Naive B cell (primary cell): ENCODE data around the gene ABCD2. TPM values are rescaled to one million over a fixed set of nuclear protein-coding genes. Genes with fewer than 3 reads are reported as not detected.
"Not testable (repeated sequence)": the region's sequence is repeated elsewhere in the genome, so short reads cannot be mapped to it uniquely, and the experiment has no call there.

Experiments
- ATAC-seq, 2 donors: fragments of 150-1000 bp; cut with Tn5 transposase; 2 replicates each; pipeline ENCODE4 v1.10.0; 2021; ENCODE audit warnings: low read depth in 2 of 2, mild to moderate bottlenecking in 2 of 2, moderate library complexity in 2 of 2
- DNase-seq: peaks from one replicate; pipeline ENCODE4 v3.0.0; 2022
- H3K27ac Mint-ChIP-seq, 6 donors: one replicate each; pipeline ENCODE4 v1.8.0; 2020 to 2022; ENCODE audit warnings: mild to moderate bottlenecking in 6 of 6, mixed read lengths in 6 of 6, moderate library complexity in 5 of 6, inconsistent platforms in 2 of 6
- H3K27me3 Mint-ChIP-seq, 3 donors: one replicate each; pipeline ENCODE4 v1.8.0; 2021 to 2022; ENCODE audit warnings: mixed read lengths in 3 of 3, mild to moderate bottlenecking in 1 of 3
- H3K36me3 Mint-ChIP-seq, 2 donors: one replicate each; pipeline ENCODE4 v1.8.0; 2020 to 2022; ENCODE audit warnings: mixed read lengths in 2 of 2, inconsistent platforms in 1 of 2, mild to moderate bottlenecking in 1 of 2
- H3K4me1 Mint-ChIP-seq, 3 donors: one replicate each; pipeline ENCODE4 v1.8.0; 2020 to 2022; ENCODE audit warnings: mixed read lengths in 3 of 3, inconsistent platforms in 1 of 3, mild to moderate bottlenecking in 1 of 3, moderate library complexity in 1 of 3
- H3K4me3 Mint-ChIP-seq, 8 donors: one replicate each; pipeline ENCODE4 v1.8.0; 2020 to 2022; ENCODE audit warnings: mild to moderate bottlenecking in 8 of 8, mixed read lengths in 8 of 8, moderate library complexity in 8 of 8, inconsistent platforms in 2 of 8
- H3K9me3 Mint-ChIP-seq, 7 donors: one replicate each; pipeline ENCODE4 v1.8.0; 2020 to 2022; ENCODE audit warnings: mixed read lengths in 7 of 7, mild to moderate bottlenecking in 5 of 7, inconsistent platforms in 2 of 7, moderate library complexity in 1 of 7
- polyA plus RNA-seq, 6 donors: library from polyadenylated mRNA; unstranded; fragments of 300-500 nt; fragmentation: Illumina TruSeq; gene quantifications; one replicate each; pipeline ENCODE4 v1.2.3, GENCODE V29; 2021; ENCODE audit warnings: low read depth in 6 of 6

Gene ABCD2
- polyA plus RNA-seq, 6 donors from 2014 or later, result 0.26 to 1.1 (median 0.30) TPM; not detected in 1

DNA sequence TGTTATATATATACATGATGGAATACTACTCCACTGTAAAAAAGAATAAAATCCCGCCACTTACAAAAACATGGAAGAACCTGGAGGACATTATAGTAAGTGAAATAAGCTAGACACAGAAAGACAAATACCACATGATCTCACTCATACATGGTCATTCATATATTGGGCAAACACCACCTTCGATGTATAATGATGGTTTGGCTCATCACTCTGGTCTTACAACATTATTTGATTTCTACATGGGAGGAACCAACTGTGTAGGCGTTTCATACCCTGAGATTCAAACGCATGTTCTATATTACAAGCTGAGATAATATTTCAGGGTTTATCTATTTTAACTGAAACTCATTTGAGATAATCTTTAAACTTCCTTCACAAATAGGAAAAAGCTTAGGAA is 48.3 kb downstream of the ABCD2 start:
- no peaks in the 10 kb centered on the region for H3K36me3 Mint-ChIP-seq
- no peaks in the 10 kb centered on the region for H3K27me3 Mint-ChIP-seq
- peaks cover 0 to 15% (median 7%) of the 10 kb centered on the region in 7 donors for H3K9me3 Mint-ChIP-seq
- H3K4me1 Mint-ChIP-seq, result no peaks in the 10 kb centered on the region
- DNase-seq (no peak), ATAC-seq (no peak)
- H3K4me3 Mint-ChIP-seq, result no peak overlapping the region
- H3K27ac Mint-ChIP-seq, result no peak overlapping the region

DNA sequence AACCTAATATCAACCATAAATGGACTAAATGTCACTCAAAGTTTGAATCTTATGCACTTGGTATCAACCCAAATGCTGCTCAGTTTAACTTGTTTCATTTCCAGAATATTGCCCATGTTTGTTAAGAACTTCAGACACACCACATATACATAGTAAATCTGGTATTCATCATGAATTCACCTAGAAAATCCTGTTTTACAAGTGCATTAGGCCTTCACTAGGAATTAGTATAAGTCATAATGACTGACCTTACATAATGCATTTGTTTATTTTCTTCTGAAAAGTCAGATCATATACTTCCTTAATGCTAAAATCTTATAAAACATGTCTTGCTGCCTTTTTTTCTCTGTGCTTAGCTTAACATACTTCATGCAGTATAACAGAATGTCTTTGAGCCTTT is 66.1 kb downstream of the ABCD2 start:
- peaks cover 13 to 19% of the 10 kb centered on the region in 2 donors for H3K36me3 Mint-ChIP-seq
- ATAC-seq (no peak), DNase-seq (no peak)
- no peak overlapping the region for H3K4me3 Mint-ChIP-seq
- H3K4me1 Mint-ChIP-seq, result no peaks in the 10 kb centered on the region
- peaks cover 3 to 25% (median 8%) of the 10 kb centered on the region in 7 donors for H3K9me3 Mint-ChIP-seq
- H3K27ac Mint-ChIP-seq, result no peak overlapping the region
- no peaks in the 10 kb centered on the region for H3K27me3 Mint-ChIP-seq

DNA sequence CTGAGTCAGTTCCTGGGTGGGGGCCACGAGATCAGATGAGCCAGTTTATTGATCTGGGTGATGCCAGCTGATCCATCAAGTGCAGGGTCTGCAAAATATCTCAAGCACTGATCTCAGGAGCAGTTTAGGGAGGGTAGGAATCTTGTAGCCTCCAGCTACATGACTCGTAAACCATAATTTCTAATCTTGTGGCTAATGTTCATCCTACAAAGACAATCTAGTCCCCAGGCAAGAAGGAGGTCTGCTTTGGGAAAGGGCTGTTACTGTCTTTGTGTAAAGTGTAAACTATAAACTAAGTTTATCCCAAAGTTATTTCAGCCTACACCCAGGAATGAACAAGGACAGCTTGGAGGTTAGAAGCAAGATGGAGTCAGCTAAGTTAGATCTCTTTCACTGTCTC is 75.4 kb downstream of the ABCD2 start:
- not testable (repeated sequence) for H3K4me1 Mint-ChIP-seq, H3K36me3 Mint-ChIP-seq, H3K9me3 Mint-ChIP-seq, H3K4me3 Mint-ChIP-seq, ATAC-seq, DNase-seq, H3K27me3 Mint-ChIP-seq, H3K27ac Mint-ChIP-seq

DNA sequence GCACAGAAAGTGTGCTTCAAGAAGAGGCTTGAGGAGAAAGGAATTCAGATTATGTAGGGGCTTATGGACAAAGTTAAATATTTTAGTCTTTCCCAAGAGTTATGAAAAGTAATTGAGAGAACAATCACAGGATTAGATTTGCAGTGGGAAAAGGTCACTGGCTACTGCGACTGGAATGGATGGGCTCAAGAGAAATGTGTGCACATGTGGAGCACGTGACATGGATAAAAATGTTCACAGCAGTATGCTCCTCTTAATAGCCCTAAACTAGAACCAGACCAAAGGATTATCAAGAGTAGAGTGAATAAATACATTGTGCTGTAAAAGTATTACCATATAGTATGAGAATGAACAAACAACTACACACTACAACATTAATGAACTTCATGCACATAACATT is 78.1 kb downstream of the ABCD2 start:
- H3K4me1 Mint-ChIP-seq, result no peaks in the 10 kb centered on the region
- H3K36me3 Mint-ChIP-seq, result no peaks in the 10 kb centered on the region
- H3K4me3 Mint-ChIP-seq, result no peak overlapping the region
- H3K9me3 Mint-ChIP-seq, result no peaks in the 10 kb centered on the region
- ATAC-seq (no peak), DNase-seq (no peak)
- no peaks in the 10 kb centered on the region for H3K27me3 Mint-ChIP-seq
- no peak overlapping the region for H3K27ac Mint-ChIP-seq

DNA sequence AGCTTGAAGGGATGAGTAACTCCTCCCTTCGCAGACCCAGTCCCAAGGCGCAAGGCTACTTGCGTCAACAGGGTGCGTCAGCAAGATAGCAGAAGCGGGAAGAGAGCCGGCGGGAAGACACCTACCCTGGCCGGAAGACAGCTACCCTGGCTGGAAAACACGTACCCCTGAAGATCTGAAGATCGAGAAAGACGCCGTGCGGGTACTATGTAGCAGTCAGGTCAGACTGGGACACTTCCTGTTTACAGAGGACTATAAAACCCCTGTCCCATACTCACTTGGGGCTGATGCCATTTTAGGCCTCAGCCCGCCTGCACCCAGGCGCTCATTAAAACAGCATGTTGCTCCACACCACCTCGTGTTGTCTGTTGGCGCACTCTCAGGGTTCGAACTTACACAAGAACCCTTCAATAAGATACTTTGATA is 80.9 kb downstream of the ABCD2 start:
- no peaks in the 10 kb centered on the region for H3K36me3 Mint-ChIP-seq
- DNase-seq (no peak), ATAC-seq (no peak)
- peaks cover 0 to 6% (median 0%) of the 10 kb centered on the region in 3 donors for H3K27me3 Mint-ChIP-seq
- no peak overlapping the region for H3K4me3 Mint-ChIP-seq
- no peaks in the 10 kb centered on the region for H3K4me1 Mint-ChIP-seq
- H3K27ac Mint-ChIP-seq, result no peak overlapping the region
- peaks cover 0 to 2% (median 0%) of the 10 kb centered on the region in 7 donors for H3K9me3 Mint-ChIP-seq

DNA sequence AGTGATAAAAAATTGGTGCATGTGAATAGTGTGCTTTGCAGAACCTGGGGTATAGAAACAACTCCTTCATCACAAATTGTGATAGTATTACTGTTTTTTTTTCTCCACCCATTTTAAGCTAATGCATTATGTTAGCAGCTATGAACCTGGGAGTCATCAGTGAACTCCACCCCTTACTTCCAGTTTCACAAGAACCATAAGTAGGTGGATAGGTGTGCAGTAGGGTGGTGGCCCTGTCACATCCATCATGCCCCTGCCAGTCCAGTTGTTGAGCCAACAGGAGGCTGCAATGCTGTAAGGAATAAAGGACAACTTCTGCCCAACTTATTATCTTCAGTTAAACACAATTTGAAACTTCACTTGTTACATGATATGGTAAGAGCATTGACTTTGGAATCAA is 85.7 kb downstream of the ABCD2 start:
- peaks cover 0 to 2% (median 0%) of the 10 kb centered on the region in 7 donors for H3K9me3 Mint-ChIP-seq
- no peak for DNase-seq
- no peak overlapping the region for H3K4me3 Mint-ChIP-seq
- H3K36me3 Mint-ChIP-seq, result no peaks in the 10 kb centered on the region
- ATAC-seq, result no peak
- H3K4me1 Mint-ChIP-seq, result no peaks in the 10 kb centered on the region
- H3K27ac Mint-ChIP-seq, result no peak overlapping the region
- peaks cover 0 to 6% (median 3%) of the 10 kb centered on the region in 3 donors for H3K27me3 Mint-ChIP-seq

DNA sequence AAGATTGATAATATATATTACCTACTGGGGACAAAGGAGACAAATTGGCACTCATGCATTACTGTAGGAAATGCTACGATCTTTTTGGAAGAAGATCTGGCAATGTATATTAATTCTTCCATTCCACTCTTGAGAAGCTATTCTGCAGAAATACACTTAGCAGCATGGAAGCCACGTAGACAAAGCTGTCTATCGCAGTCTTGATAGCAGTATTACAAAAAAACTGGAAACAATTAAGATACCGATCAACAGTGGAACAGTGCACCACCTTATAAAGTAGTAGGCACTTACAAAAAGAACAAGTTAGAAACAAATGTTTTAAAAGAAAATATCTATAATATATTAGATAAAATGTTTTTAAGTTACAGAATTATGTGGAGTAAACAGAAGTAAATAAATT is 87.2 kb downstream of the ABCD2 start:
- DNase-seq (no peak), ATAC-seq (no peak)
- peaks cover 0 to 6% (median 3%) of the 10 kb centered on the region in 3 donors for H3K27me3 Mint-ChIP-seq
- no peak overlapping the region for H3K27ac Mint-ChIP-seq
- no peak overlapping the region for H3K4me3 Mint-ChIP-seq
- peaks cover under 1 to 6% (median 3%) of the 10 kb centered on the region in 7 donors for H3K9me3 Mint-ChIP-seq
- H3K4me1 Mint-ChIP-seq, result no peaks in the 10 kb centered on the region
- H3K36me3 Mint-ChIP-seq, result peaks cover 0 to 3% of the 10 kb centered on the region in 2 donors

DNA sequence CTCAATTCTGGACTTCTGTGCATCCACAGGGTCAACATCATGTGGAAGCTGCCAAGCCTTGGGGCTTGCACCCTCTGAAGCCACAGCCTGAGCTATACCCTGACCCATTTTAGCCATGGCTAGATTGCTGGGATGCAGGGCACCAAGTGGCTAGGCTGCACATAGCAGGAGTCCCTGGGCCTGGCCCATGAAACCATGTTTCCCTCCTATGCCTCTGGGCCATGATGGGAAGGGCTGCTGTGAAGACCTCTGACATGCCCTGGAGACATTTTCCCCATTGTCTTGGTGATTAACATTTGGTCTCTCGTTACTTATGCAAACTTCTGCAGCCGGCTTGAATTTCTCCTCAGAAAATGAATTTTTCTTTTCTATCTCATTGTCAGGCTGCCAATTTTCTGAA is 92.6 kb downstream of the ABCD2 start:
- no peak for ATAC-seq
- no peak overlapping the region for H3K4me3 Mint-ChIP-seq
- H3K27me3 Mint-ChIP-seq, result peaks cover 0 to 2% (median 0%) of the 10 kb centered on the region in 3 donors

DNA sequence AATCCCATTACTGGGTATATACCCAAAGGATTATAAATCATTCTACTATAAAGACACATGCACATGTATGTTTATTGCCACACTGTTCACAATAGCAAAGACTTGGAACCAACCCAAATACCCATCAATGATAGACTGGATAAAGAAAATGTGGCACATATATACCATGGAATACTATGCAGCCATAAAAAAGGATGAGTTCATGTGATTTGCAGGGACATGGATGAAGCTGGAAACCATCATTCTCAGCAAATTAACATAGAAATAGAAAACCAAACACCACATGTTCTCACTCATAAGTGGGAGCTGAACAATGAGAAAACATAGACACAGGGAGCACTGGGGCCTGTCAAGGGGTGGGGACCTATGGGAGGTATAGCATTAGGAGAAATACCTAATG is 97.4 kb downstream of the ABCD2 start:
- peaks cover 0 to 10% of the 10 kb centered on the region in 2 donors for H3K36me3 Mint-ChIP-seq
- H3K4me1 Mint-ChIP-seq, DNase-seq, H3K27me3 Mint-ChIP-seq, H3K4me3 Mint-ChIP-seq, ATAC-seq, H3K27ac Mint-ChIP-seq: not testable (repeated sequence)
- peaks cover 8 to 46% (median 17%) of the 10 kb centered on the region in 7 donors for H3K9me3 Mint-ChIP-seq

More for the DNA sequence above, 92.6 kb downstream of the ABCD2 start:
- Mint-ChIP-seq H3K36me3 (peaks cover 0 to 16% of the 10 kb centered on the region in 2 donors), H3K4me1 (no peaks in the 10 kb centered on the region), H3K9me3 (peaks cover 7 to 35% (median 14%) of the 10 kb centered on the region in 7 donors), H3K27ac (no peak overlapping the region)
- DNase-seq, result no peak

DNA sequence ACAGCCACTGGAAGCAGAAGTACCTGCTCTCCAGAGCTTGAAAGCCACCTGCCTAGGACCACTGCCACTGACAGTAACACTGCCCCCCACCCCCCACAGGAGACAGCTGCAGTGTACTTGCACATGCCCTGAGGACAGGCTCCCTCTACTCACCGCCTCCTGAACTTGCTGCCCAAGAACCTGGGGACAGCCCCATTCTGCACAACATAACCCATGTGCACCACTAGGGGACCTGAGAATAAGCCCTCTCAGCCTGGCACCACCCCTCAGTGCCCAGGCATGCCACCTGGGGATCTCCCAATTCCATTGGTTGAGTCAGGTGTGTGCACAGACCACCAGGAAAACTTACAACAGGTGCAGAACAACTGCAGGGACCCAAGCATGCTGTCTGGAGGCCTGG is 109.6 kb downstream of the ABCD2 start:
- peaks cover 8 to 31% (median 19%) of the 10 kb centered on the region in 7 donors for H3K9me3 Mint-ChIP-seq
- H3K4me1 Mint-ChIP-seq, result no peaks in the 10 kb centered on the region
- H3K27me3 Mint-ChIP-seq, result peaks cover 0 to 11% (median 3%) of the 10 kb centered on the region in 3 donors

DNA sequence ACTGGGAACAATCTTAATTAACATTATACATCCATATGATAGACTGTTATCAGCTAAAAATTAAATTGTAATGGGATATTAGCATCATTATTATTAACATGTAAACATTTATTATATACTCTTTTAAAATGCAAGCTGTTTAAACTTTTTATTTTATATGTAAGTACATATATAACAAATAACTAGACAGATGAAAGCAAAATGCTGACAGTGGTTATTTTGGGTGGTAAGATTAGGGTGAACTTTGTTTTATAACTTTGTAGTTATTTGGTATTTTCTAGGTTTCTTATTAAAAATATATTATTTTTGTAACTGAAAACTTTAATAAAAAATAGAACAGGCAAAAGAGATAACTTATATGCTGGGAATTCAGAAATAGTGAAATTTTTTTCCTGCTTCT is 114.0 kb downstream of the ABCD2 start:
- ATAC-seq (no peak), DNase-seq (no peak)
- Mint-ChIP-seq H3K27me3 (peaks cover 0 to 9% (median 3%) of the 10 kb centered on the region in 3 donors), H3K4me3 (no peak overlapping the region), H3K27ac (no peak overlapping the region), H3K9me3 (peaks cover 0 to 4% (median 2%) of the 10 kb centered on the region in 7 donors), H3K36me3 (no peaks in the 10 kb centered on the region), H3K4me1 (no peaks in the 10 kb centered on the region)

More for the DNA sequence above, 109.6 kb downstream of the ABCD2 start:
- peak overlapping the region in 1 of 8 donors; percentile 63 for H3K4me3 Mint-ChIP-seq
- ATAC-seq (no peak), DNase-seq (no peak)
- no peak overlapping the region for H3K27ac Mint-ChIP-seq
- H3K36me3 Mint-ChIP-seq, result peaks cover 0 to 8% of the 10 kb centered on the region in 2 donors

DNA sequence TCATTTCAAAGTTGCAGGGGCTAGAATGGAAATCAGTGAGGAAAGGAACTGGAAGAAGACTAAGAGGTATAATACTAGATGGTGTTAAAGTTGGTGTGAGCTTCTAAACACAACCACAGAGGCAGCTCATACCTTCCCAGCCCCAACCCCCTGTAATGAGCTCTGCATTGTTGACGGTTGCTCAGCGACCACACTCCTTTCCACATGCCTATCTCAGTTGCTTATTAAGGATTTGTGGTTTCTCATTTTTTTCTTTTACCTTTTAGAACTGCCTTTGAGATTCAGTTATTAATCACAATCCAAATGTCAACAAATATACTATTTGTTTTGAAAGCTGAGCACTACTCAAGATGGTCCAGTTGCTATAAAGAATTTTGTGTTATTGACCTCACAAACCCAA is 114.6 kb downstream of the ABCD2 start:
- Mint-ChIP-seq H3K36me3 (no peaks in the 10 kb centered on the region), H3K4me1 (no peaks in the 10 kb centered on the region), H3K27me3 (peaks cover 0 to 6% (median 3%) of the 10 kb centered on the region in 3 donors), H3K4me3 (no peak overlapping the region), H3K9me3 (peaks cover 0 to 4% (median 0%) of the 10 kb centered on the region in 7 donors), H3K27ac (no peak overlapping the region)
- ATAC-seq (no peak), DNase-seq (no peak)

DNA sequence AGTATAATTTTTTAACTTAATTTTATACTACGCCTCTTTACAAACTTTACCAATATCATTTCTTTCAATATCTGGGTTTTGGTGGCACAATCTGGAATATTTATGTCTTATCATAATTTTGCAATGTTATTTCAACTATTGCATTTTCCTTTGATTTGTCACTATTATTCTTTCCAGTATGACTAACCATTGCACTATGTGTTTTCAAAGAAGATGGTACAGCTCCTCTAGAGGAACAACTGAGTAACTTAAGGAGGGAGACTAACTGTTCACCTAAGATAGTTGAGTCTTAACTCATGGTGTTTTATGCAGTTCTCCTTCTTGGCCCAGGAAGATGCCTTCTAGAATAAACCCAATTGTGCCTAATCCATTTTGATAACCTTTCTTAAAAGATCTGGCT is 116.2 kb downstream of the ABCD2 start:
- no peak overlapping the region for H3K4me3 Mint-ChIP-seq
- no peak overlapping the region for H3K27ac Mint-ChIP-seq
- no peaks in the 10 kb centered on the region for H3K36me3 Mint-ChIP-seq
- peaks cover 0 to 4% (median 0%) of the 10 kb centered on the region in 3 donors for H3K27me3 Mint-ChIP-seq
- ATAC-seq, result no peak
- H3K9me3 Mint-ChIP-seq, result no peaks in the 10 kb centered on the region
- no peak for DNase-seq
- H3K4me1 Mint-ChIP-seq, result no peaks in the 10 kb centered on the region

DNA sequence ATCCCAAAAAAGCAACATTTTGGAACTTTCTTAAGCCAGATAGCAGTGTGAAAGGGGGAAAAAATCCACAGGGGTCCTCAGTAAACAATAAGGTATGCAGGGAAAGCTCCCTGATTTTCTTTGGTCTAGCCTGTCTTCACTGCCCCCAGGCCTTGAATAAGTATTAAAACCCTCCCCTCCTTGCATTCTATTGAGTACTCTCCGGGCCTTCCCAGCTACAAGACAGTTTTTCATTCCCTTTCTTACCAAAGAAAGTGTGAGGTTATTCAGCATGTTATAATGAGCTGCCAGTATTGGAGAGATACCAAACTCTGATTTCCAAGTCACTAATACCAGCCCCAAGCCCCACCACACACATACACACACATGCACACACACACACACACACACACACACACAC is 116.9 kb downstream of the ABCD2 start:
- Mint-ChIP-seq H3K36me3 (no peaks in the 10 kb centered on the region), H3K27ac (no peak overlapping the region), H3K27me3 (peaks cover 0 to 4% (median 0%) of the 10 kb centered on the region in 3 donors), H3K4me3 (no peak overlapping the region), H3K9me3 (no peaks in the 10 kb centered on the region), H3K4me1 (no peaks in the 10 kb centered on the region)
- ATAC-seq, result no peak
- no peak for DNase-seq
